Ovary (tissue), 3 donors: ENCODE data around the gene C2orf92.

Experiments used
- CTCF ChIP-seq, 3 donors: fragments of 450-650 bp in 2 of 3; fragments of 200-600 bp in 1 of 3; IDR thresholded peaks; one replicate each; pipeline versions ENCODE4 v1.5.1 to v1.8.0; 2016 to 2022; ENCODE audit warnings: antibody characterized with exemption in 3 of 3, mild to moderate bottlenecking in 1 of 3
- EP300 ChIP-seq: sonication (generic); formaldehyde crosslinking; IDR thresholded peaks from one replicate; pipeline ENCODE4 v1.6.1; 2017; ENCODE audit warnings: antibody characterized with exemption
- donor health status: DM: no; HTN: no; CAD: no.

- TF ChIP-seq CTCF (IDR thresholded peaks at IDR 0.05) (no peak), EP300 (no peak)
These were observed 77.8 kb downstream of the C2orf92 start for GRCh38 chr2:97747285-97747684.
